Spleen (tissue), 11 donors: Measurements from ENCODE around the gene MAP4K4. TPM values are rescaled to one million over a fixed set of nuclear protein-coding genes. Genes with fewer than 3 reads are reported as not detected.

Source experiments
- DNase-seq: peaks from one replicate; pipeline ENCODE4 v3.0.0-alpha.2; 2020
- H3K27ac ChIP-seq, 8 donors: fragments of 200-600 bp; sonication (generic) in 7 of 8; 1 replicate in 4 of 8; 2 replicates in 4 of 8; pipeline versions ENCODE4 v1.5.0 to v1.8.0; 2016 to 2021; ENCODE audit warnings: inconsistent platforms in 4 of 8, mild to moderate bottlenecking in 4 of 8, moderate library complexity in 1 of 8
- H3K27me3 ChIP-seq, 7 donors: fragments of 200-600 bp; sonication (generic) in 6 of 7; replicated peaks in 1 of 7; 1 replicate in 4 of 7; 2 replicates in 3 of 7; pipeline versions ENCODE4 v1.5.0 to v1.8.0; 2016 to 2021; ENCODE audit warnings: inconsistent platforms in 3 of 7, mild to moderate bottlenecking in 1 of 7
- H3K36me3 ChIP-seq, 6 donors: fragments of 200-600 bp; sonication (generic) in 5 of 6; 1 replicate in 4 of 6; 2 replicates in 2 of 6; pipeline versions ENCODE4 v1.5.0 to v1.8.0; 2016 to 2021; ENCODE audit warnings: inconsistent platforms in 2 of 6
- H3K4me1 ChIP-seq, 6 donors: fragments of 200-600 bp; sonication (generic) in 5 of 6; 1 replicate in 3 of 6; 2 replicates in 3 of 6; pipeline versions ENCODE4 v1.5.0 to v1.8.0; 2016 to 2021; ENCODE audit warnings: inconsistent platforms in 3 of 6
- H3K4me3 ChIP-seq, 8 donors: fragments of 200-600 bp; sonication (generic) in 7 of 8; 1 replicate in 4 of 8; 2 replicates in 4 of 8; pipeline versions ENCODE4 v1.5.0 to v1.8.0; 2016 to 2021; ENCODE audit warnings: inconsistent platforms in 4 of 8, mild to moderate bottlenecking in 4 of 8, moderate library complexity in 2 of 8
- H3K9me3 ChIP-seq, 8 donors: fragments of 200-600 bp; sonication (generic) in 7 of 8; 1 replicate in 4 of 8; 2 replicates in 4 of 8; pipeline versions ENCODE4 v1.5.0 to v1.8.0; 2016 to 2021; ENCODE audit warnings: inconsistent platforms in 4 of 8
- CTCF ChIP-seq, 11 experiments: fragments of 200-600 bp in 7 of 11; fragments of 450-650 bp in 4 of 11; sonication (generic) in 4 of 11; IDR thresholded peaks in 8 of 11; conservative IDR thresholded peaks in 3 of 11; 1 replicate in 7 of 11; 2 replicates in 4 of 11; pipeline versions ENCODE4 v1.4.0 to v1.8.0; 2016 to 2021; ENCODE audit warnings: antibody characterized with exemption in 11 of 11, inconsistent platforms in 4 of 11, mild to moderate bottlenecking in 1 of 11
- POLR2A ChIP-seq, 3 donors: fragments of 450-650 bp; IDR thresholded peaks; one replicate each; pipeline ENCODE4 v1.5.1; 2017; ENCODE audit warnings: antibody characterized with exemption in 3 of 3, mild to moderate bottlenecking in 1 of 3
- POLR2AphosphoS5 ChIP-seq, 3 donors: sonication (generic); formaldehyde crosslinking; IDR thresholded peaks; one replicate each; pipeline ENCODE4 v1.5.1; 2017; ENCODE audit warnings: antibody characterized with exemption in 3 of 3
- WGBS, 5 donors: extraction: QIAGEN DNeasy Blood & Tissue Kit in 3 of 5; methylation state at CpG; one replicate each; pipeline versions ENCODE4 v1.1.5 to v1.1.7; 2013 to 2018; 5-methylcytosine and 5-hydroxymethylcytosine counted together
- intact Hi-C: fragments of 100-400 bp; cut with DNase I; formaldehyde crosslinking; loops from one replicate; pipeline ENCODE4 v1.15.0; 2023; ENCODE audit warnings: low total_unique reads
- polyA plus RNA-seq, 3 donors: library from polyadenylated mRNA; stranded (reverse); fragments of 200-250 nt; gene quantifications; one replicate each; pipeline ENCODE4 v1.2.1, GENCODE V29; 2013
- total RNA-seq, 7 donors: library from RNA; depleted of rRNA in 3 of 7; stranded (reverse); fragments of >200 nt in 3 of 7; fragmentation: NEBNext Ultra II Directional in 4 of 7; extraction: Animal tissue kit (Norgen Biotek cat#: 25700) in 4 of 7; gene quantifications; one replicate each; pipeline versions ENCODE4 v1.1.0 to v1.2.1, GENCODE V29; 2016 to 2021
- donor health status: healthy with polysubstance abuse.
- donor health status: DM: no; HTN: no; CAD: no; lungs with moderate emphysema.
- donor health status: DM: no; HTN: no; CAD: no.
- donor health status: Bipolar disorder and iron deficiency.
- donor health status: healthy.
- donor health status: DM: no; HTN: no; CAD: no.
- donor health status: DM: yes; HTN: yes; CAD: no.

MAP4K4 gene
- total and polyA plus RNA-seq, 10 donors: 16.7 to 108 (median 71.7) TPM

GRCh38 chr2:101677658-101678057, 19.8 kb upstream of the MAP4K4 start:
- intact Hi-C loops: no loop called here
- H3K36me3 ChIP-seq: no peaks in the 10 kb centered on the region
- WGBS, 5 donors: 0 to 48% (median 27%) methylated on average over 1 of the region's 1 CpG
- no peaks in the 10 kb centered on the region for H3K27me3 ChIP-seq
- H3K27ac ChIP-seq: no peak overlapping the region
- peaks cover 0 to 8% (median 3%) of the 10 kb centered on the region in 8 donors for H3K9me3 ChIP-seq
- H3K4me1 ChIP-seq: no peaks in the 10 kb centered on the region
- no peak for DNase-seq
- no peak overlapping the region for H3K4me3 ChIP-seq
- TF ChIP-seq POLR2A (IDR thresholded peaks at IDR 0.05) (no peak), POLR2AphosphoS5 (IDR thresholded peaks at IDR 0.05) (no peak), CTCF (IDR thresholded peaks at IDR 0.05 in 8 of 11, conservative IDR thresholded peaks at IDR 0.05 in 3 of 11) (no peak)

DNA sequence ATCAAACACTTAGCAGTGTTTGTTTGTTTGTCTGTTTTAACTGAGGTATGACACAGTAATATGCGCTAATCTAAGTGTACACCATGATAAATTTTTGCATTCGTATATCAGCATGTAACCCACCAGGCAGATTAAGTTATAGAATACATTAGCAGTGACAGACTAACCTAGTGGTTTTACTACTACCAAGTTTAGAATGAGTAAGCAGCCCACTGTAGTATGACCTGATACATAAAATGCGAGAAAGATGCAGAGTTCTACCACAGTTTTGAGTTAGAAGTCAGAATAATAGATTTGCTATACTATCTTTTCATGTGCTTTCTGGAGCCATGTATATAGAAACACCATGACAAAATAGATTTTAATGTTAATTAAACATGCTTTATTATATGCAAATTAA, 19.1 kb upstream of the MAP4K4 start:
- Histone ChIP-seq H3K4me3 (no peak overlapping the region), H3K36me3 (no peaks in the 10 kb centered on the region), H3K27ac (no peak overlapping the region), H3K9me3 (peaks cover 0 to 5% (median 0%) of the 10 kb centered on the region in 8 donors), H3K27me3 (no peaks in the 10 kb centered on the region), H3K4me1 (no peaks in the 10 kb centered on the region)
- intact Hi-C loops: no loop called here
- TF ChIP-seq CTCF (IDR thresholded peaks at IDR 0.05 in 8 of 11, conservative IDR thresholded peaks at IDR 0.05 in 3 of 11) (no peak), POLR2A (IDR thresholded peaks at IDR 0.05) (no peak), POLR2AphosphoS5 (IDR thresholded peaks at IDR 0.05) (no peak)
- WGBS, 5 donors: 80 to 95% (median 88%) methylated on average over 3 of the region's 3 CpGs
- DNase-seq: no peak

- 82 to 96% (median 86%) methylated on average over 8 of the region's 8 CpGs for WGBS, 5 donors
- Histone ChIP-seq H3K4me1 (no peaks in the 10 kb centered on the region), H3K27me3 (no peaks in the 10 kb centered on the region), H3K9me3 (peaks cover 0 to 5% (median 0%) of the 10 kb centered on the region in 8 donors), H3K4me3 (no peak overlapping the region), H3K36me3 (no peaks in the 10 kb centered on the region), H3K27ac (no peak overlapping the region)
- TF ChIP-seq POLR2AphosphoS5 (IDR thresholded peaks at IDR 0.05): no peak
- no peak for TF ChIP-seq CTCF (IDR thresholded peaks at IDR 0.05 in 8 of 11, conservative IDR thresholded peaks at IDR 0.05 in 3 of 11)
- TF ChIP-seq POLR2A (IDR thresholded peaks at IDR 0.05): no peak
- intact Hi-C loops: no loop called here
- DNase-seq: no peak
Observed at GRCh38 chr2:101679037-101679726, 18.3 kb upstream of the MAP4K4 start.

- no peak for TF ChIP-seq CTCF (IDR thresholded peaks at IDR 0.05 in 8 of 11, conservative IDR thresholded peaks at IDR 0.05 in 3 of 11)
- no peak for TF ChIP-seq POLR2AphosphoS5 (IDR thresholded peaks at IDR 0.05)
- no peak for TF ChIP-seq POLR2A (IDR thresholded peaks at IDR 0.05)
- Histone ChIP-seq H3K4me3 (no peak overlapping the region), H3K27me3 (no peaks in the 10 kb centered on the region), H3K9me3 (peaks cover 0 to 5% (median 0%) of the 10 kb centered on the region in 8 donors), H3K4me1 (no peaks in the 10 kb centered on the region), H3K27ac (no peak overlapping the region), H3K36me3 (no peaks in the 10 kb centered on the region)
- DNase-seq: no peak
- intact Hi-C loops: no loop called here
- 82 to 90% (median 87%) methylated on average over 5 of the region's 5 CpGs for WGBS, 5 donors
Observed at GRCh38 chr2:101679801-101680487, 17.6 kb upstream of the MAP4K4 start.
